Measurements from ENCODE around the gene CPT1B. TPM values are rescaled to one million over a fixed set of nuclear protein-coding genes. Genes with fewer than 3 reads are reported as not detected.
A peak's percentile ranks its signal among the peaks of the same experiment; 100 is the strongest.

CPT1B gene
- total RNA-seq, 1 donor from 2014 or later: 370 TPM

- intact Hi-C loops (cut with DNase I): loop anchor here (2.0 kb wide), 1 partner anchor 44 kb away; no protein-coding TSS in a partner anchor
- no peak for ATAC-seq
- DNase-seq (ENCODE audit: missing footprints): no peak
Measured at GRCh38 chr22:50576806-50577696, 1.2 kb downstream of the CPT1B start.

- ATAC-seq (no peak), DNase-seq (ENCODE audit: missing footprints) (no peak)
- intact Hi-C loops (cut with DNase I): loop anchor here (2.0 kb wide), 1 partner anchor 45 kb away; no protein-coding TSS in a partner anchor
Measured at GRCh38 chr22:50576070-50576469, 2.2 kb downstream of the CPT1B start.

GRCh38 chr22:50575426-50575941 is 2.7 kb downstream of the CPT1B start:
- DNase-seq (ENCODE audit: missing footprints): no peak
- no peak for ATAC-seq
- intact Hi-C loops (cut with DNase I): no loop called here

- no peak for ATAC-seq
- no peak for DNase-seq (ENCODE audit: missing footprints)
- intact Hi-C loops (cut with DNase I): no loop called here
Measured at GRCh38 chr22:50574383-50574755, 3.9 kb downstream of the CPT1B start.

GRCh38 chr22:50573491-50574382 is 4.5 kb downstream of the CPT1B start:
- DNase-seq (ENCODE audit: missing footprints): no peak
- ATAC-seq: no peak
- intact Hi-C loops (cut with DNase I): no loop called here

- intact Hi-C loops (cut with DNase I): no loop called here
- ATAC-seq (no peak), DNase-seq (ENCODE audit: missing footprints) (no peak)
Measured at GRCh38 chr22:50572965-50573364, 5.3 kb downstream of the CPT1B start.

- ATAC-seq: no peak
- DNase-seq (ENCODE audit: missing footprints): no peak
- intact Hi-C loops (cut with DNase I): no loop called here
Measured at GRCh38 chr22:50571264-50572175, 6.7 kb downstream of the CPT1B start.

GRCh38 chr22:50570861-50571260 is 7.4 kb downstream of the CPT1B start:
- ATAC-seq: no peak
- no peak for DNase-seq (ENCODE audit: missing footprints)
- intact Hi-C loops (cut with DNase I): no loop called here

GRCh38 chr22:50569896-50570535 is 8.2 kb downstream of the CPT1B start:
- ATAC-seq (no peak), DNase-seq (ENCODE audit: missing footprints) (no peak)
- intact Hi-C loops (cut with DNase I): no loop called here

- ATAC-seq (no peak), DNase-seq (ENCODE audit: missing footprints) (no peak)
- intact Hi-C loops (cut with DNase I): no loop called here
Measured at GRCh38 chr22:50569041-50569459, 9.2 kb downstream of the CPT1B start.

GRCh38 chr22:50568626-50569025 is 9.6 kb downstream of the CPT1B start:
- intact Hi-C loops (cut with DNase I): no loop called here
- no peak for DNase-seq (ENCODE audit: missing footprints)
- no peak for ATAC-seq

GRCh38 chr22:50567721-50568252 is 10.4 kb downstream of the CPT1B start:
- no peak for DNase-seq (ENCODE audit: missing footprints)
- ATAC-seq: no peak
- intact Hi-C loops (cut with DNase I): no loop called here

GRCh38 chr22:50564289-50564688 is 13.9 kb downstream of the CPT1B start:
- DNase-seq (ENCODE audit: missing footprints) (no peak), ATAC-seq (no peak)
- intact Hi-C loops (cut with DNase I): no loop called here

GRCh38 chr22:50563413-50564160 is 14.6 kb downstream of the CPT1B start:
- peak; percentile 32 for ATAC-seq
- intact Hi-C loops (cut with DNase I): loop anchor here (1.0 kb wide), 1 partner anchor 15 kb away; the partner anchor contains the start of gene CPT1B
- no peak for DNase-seq (ENCODE audit: missing footprints)

GRCh38 chr22:50562523-50563412 is 15.5 kb downstream of the CPT1B start, which contains the start of gene SYCE3:
Gene SYCE3, minus strand, starts transcription at chr22:50562919. Its CDS starts 6,514 bp downstream, at chr22:50556405.
- ATAC-seq (peak; percentile 97), DNase-seq (ENCODE audit: missing footprints) (peak; percentile 99)
- intact Hi-C loops (cut with DNase I): loop anchor here (1.0 kb wide), 1 partner anchor 16 kb away; the partner anchor contains the start of gene CPT1B
